Stimulated activated CD8-positive, alpha-beta memory T cell treated with anti-CD3 and anti-CD28 coated beads, Interleukin-7, amount 100 ng/mL, for 48 hours (primary cell): ENCODE results near the gene CLEC18C.
"Not testable (repeated sequence)": the region's sequence is repeated elsewhere in the genome, so short reads cannot be mapped to it uniquely, and the experiment has no call there.

ENCODE experiments used
- DNase-seq, 2 donors: peaks; one replicate each; pipeline ENCODE4 v3.0.0-alpha.2; 2020; ENCODE audit warnings: low read depth in 1 of 2; ENCODE audit errors: extremely low read depth in 1 of 2

Gene CLEC18C

DNA sequence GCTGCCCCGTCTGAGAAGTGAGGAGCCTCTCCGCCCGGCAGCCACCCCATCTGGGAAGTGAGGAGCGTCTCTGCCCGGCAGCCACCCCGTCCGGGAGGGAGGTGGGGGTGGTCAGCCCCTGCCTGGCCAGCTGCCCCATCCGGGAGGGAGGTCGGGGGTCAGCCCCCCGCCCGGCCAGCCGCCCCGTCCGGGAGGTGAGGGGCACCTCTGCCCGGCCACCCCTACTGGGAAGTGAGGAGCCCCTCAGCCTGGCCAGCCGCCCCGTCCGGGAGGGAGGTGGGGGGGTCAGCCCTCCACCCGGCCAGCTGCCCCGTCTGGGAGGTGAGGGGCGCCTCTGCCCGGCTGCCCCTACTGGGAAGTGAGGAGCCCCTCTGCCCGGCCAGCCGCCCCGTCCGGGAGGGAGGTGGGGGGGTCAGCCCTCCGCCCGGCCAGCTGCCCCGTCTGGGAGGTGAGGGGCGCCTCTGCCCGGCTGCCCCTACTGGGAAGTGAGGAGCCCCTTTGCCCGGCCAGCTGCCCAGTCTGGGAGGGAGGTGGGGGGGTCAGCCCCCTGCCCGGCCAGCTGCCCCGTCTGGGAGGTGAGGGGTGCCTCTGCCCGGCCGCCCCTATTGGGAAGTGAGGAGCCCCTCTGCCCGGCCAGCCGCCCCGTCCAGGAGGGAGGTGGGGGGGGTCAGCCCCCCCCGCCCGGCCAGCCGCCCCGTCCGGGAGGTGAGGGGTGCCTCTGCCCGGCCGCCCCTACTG is 31.2 kb downstream of the CLEC18C start:
- not testable (repeated sequence) for DNase-seq

DNA sequence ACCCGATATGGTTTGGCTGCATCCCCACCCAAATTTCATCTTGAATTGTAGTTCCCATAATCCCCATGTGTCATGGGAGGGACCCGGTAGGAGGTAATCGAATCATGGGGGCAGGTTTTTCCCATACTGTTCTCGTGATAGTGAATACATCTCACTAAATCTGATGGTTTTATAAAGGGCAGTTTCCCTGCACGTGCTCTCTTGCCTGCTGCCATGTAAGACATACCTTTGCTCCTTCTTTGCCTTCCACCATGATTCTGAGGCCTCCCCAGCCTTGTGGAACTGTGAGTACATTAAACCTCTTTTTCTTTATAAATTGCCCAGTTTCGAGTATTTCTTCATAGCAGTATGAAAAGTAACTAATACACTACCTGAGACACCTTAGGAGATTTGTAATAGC is 32.8 kb downstream of the CLEC18C start:
- DNase-seq: not testable (repeated sequence)

DNA sequence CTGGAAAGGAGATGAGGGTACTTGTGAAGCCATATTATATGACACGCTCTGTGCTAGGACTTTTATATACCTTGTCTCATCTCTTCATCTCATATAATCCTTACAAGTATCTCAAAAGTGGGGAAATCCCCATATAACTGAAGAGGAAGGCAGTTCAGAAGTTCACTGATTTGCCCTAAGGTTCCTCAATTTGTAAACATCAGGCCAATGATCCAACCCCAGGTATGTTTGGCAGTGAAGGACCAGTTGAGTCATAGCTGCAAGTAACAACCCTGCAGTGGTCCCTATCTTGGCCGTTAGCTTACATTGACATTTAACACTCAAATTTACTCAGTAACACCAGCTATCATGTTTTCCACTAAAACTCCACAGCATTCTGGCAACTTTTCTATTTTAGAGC is 45.0 kb downstream of the CLEC18C start:
- DNase-seq: not testable (repeated sequence)

DNA sequence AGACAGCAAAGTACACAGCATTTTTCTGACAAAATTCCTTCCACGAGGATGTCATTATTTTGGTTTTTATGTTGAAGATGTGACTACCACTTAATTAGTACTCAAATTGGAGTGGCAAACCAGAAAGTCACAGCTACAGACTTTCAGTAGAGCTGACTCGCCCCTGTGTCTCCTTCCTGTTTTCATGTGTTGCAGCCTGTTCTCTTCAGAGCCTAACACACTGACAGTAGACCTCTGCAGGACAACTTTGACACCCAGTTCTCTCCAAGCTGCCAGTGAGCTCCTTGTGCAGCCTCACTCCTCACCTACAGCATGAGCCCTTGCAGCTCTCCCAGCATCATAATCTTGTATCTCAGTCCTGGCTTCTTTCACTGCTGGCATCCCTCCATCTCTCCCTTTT is 49.0 kb downstream of the CLEC18C start:
- not testable (repeated sequence) for DNase-seq

DNA sequence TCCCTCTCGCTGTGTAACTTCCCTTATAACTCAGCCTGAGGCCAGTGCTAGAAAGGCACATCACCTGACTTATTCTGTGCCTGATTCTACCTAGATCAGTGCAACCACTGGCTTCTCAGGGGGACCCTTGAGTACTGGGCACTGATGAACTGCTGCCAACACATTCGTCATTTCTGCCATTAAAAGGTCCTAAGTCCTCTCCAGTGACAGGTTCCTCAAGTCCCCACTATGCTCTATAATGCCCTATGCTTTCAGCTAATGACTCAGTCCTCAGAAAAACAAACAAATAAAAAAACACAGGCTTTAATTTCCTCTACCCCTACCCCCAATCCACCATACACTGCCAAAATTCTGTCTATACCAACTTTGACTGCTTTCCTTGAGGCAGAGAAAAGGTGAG is 49.6 kb downstream of the CLEC18C start:
- DNase-seq: not testable (repeated sequence)

DNA sequence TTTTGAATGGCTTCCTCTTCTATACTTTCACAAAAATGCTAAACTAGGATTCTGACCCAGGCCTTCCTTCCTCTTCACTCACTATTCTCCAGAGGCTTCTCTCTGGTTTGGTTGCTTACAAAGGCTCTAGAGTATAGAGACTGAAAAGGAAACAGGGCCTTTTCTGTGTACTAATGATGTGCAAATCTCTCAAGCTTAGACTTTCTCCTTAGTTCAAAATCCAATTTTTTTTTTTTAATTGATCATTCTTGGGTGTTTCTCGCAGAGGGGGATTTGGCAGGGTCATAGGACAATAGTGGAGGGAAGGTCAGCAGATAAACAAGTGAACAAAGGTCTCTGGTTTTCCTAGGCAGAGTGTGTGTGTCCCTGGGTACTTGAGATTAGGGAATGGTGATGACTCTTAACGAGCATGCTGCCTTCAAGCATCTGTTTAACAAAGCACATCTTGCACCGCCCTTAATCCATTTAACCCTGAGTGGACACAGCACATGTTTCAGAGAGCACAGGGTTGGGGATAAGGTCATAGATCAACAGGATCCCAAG is 50.5 kb downstream of the CLEC18C start:
- not testable (repeated sequence) for DNase-seq

DNA sequence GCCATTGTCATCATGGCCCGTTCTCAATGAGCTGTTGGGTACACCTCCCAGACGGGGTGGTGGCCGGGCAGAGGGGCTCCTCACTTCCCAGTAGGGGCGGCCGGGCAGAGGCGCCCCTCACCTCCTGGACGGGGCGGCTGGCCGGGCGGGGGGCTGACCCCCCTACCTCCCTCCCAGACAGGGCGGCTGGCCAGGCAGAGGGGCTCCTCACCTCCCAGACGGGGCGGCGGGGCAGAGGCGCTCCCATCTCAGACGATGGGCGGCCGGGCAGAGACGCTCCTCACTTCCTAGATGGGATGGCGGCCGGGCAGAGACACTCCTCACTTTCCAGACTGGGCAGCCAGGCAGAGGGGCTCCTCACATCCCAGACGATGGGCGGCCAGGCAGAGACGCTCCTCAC is 51.1 kb downstream of the CLEC18C start:
- DNase-seq: not testable (repeated sequence)

DNA sequence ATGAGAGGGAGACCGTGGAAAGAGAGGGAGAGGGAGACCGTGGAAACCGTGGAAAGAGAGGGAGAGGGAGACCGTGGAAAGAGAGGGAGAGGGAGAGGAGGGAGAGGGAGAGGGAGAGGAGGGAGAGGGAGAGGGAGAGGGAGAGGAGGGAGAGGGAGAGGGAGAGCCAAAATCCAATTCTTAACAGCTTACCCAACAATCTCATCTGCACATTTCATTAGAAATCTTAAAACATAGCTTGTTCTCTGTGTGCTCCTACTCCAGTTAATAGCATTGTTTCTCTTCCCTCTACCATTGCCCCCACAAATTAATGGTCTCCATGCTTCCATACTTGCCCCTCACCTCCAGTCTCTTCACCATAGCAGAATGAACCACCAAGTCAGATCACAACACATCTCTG is 51.8 kb downstream of the CLEC18C start:
- DNase-seq: not testable (repeated sequence)

DNA sequence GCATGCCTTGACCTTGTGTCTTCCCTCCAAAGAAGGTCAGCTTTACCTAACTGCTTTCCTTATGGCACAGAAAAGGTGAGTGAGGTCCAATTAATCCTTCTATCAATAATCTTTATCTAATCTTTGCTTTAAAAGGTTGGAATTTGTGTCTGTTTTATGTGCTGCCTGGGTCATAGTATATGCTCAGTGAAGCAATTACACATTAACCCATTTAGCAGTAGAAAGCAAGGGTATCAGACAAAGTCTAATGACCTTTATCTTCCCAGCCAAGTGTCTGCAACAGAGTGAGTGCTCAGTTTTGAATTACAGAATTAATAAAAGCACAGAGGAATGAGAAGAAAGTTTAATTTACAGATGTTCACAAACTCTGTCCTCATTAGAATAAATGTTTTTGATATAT is 52.4 kb downstream of the CLEC18C start:
- DNase-seq: not testable (repeated sequence)

DNA sequence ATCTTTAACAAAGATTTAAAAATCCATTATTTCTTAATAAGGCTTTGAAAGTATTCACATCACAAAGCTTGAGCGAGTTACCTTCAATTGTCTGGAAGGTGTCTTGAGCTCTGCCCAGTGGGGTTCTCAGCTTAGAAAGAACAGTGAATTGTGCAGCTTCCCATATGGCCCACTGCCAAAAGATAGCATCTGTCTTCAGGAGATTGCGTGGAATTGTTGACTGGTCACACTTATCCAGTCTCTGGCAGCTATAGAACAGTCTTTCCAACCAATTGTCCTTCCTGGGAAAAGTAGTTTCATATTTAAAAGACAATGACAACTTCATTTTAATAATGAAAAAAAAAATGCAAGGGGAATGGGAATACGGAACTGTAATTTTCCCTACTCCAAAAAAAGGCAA is 58.2 kb downstream of the CLEC18C start:
- not testable (repeated sequence) for DNase-seq
